ENCODE data around the gene SRPRA.

DNA sequence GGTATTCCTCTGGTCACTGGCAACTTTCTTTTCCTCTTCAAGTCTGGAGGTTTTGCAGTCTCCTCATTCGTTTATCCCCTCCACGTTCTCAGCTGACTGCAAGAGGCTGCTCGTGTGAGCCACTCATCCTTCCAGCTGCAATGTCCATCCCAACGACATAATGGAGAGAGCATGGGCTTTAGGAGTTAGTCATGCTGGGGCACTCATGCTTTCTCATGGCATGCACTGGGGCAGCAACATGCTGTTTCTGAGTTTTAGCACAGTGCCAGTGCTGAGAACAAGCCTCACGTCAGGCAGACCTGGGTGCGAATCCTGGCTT lies 42.3 kb upstream of the SRPRA start:
- TF ChIP-seq, protein P1, sequence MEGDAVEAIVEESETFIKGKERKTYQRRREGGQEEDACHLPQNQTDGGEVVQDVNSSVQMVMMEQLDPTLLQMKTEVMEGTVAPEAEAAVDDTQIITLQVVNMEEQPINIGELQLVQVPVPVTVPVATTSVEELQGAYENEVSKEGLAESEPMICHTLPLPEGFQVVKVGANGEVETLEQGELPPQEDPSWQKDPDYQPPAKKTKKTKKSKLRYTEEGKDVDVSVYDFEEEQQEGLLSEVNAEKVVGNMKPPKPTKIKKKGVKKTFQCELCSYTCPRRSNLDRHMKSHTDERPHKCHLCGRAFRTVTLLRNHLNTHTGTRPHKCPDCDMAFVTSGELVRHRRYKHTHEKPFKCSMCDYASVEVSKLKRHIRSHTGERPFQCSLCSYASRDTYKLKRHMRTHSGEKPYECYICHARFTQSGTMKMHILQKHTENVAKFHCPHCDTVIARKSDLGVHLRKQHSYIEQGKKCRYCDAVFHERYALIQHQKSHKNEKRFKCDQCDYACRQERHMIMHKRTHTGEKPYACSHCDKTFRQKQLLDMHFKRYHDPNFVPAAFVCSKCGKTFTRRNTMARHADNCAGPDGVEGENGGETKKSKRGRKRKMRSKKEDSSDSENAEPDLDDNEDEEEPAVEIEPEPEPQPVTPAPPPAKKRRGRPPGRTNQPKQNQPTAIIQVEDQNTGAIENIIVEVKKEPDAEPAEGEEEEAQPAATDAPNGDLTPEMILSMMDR (IDR thresholded peaks at IDR 0.05; ENCODE audit: poor library complexity, severe bottlenecking), result no peak
- TF ChIP-seq EZH2 (IDR thresholded peaks at IDR 0.05; ENCODE audit: borderline replicate concordance, insufficient read depth, low read length, poor library complexity, severe bottlenecking) (no peak), EP300 (conservative IDR thresholded peaks at IDR 0.05; ENCODE audit: poor library complexity, severe bottlenecking) (no peak), SMC3 (conservative IDR thresholded peaks at IDR 0.05; ENCODE audit: poor library complexity) (no peak), POLR2AphosphoS5 (IDR thresholded peaks at IDR 0.05) (no peak), MXI1 (conservative IDR thresholded peaks at IDR 0.05; ENCODE audit: poor library complexity, severe bottlenecking) (no peak), RAD21 (conservative IDR thresholded peaks at IDR 0.05) (no peak), TAF1 (IDR thresholded peaks at IDR 0.05; ENCODE audit: low read depth) (no peak)
- TF ChIP-seq, protein P2, sequence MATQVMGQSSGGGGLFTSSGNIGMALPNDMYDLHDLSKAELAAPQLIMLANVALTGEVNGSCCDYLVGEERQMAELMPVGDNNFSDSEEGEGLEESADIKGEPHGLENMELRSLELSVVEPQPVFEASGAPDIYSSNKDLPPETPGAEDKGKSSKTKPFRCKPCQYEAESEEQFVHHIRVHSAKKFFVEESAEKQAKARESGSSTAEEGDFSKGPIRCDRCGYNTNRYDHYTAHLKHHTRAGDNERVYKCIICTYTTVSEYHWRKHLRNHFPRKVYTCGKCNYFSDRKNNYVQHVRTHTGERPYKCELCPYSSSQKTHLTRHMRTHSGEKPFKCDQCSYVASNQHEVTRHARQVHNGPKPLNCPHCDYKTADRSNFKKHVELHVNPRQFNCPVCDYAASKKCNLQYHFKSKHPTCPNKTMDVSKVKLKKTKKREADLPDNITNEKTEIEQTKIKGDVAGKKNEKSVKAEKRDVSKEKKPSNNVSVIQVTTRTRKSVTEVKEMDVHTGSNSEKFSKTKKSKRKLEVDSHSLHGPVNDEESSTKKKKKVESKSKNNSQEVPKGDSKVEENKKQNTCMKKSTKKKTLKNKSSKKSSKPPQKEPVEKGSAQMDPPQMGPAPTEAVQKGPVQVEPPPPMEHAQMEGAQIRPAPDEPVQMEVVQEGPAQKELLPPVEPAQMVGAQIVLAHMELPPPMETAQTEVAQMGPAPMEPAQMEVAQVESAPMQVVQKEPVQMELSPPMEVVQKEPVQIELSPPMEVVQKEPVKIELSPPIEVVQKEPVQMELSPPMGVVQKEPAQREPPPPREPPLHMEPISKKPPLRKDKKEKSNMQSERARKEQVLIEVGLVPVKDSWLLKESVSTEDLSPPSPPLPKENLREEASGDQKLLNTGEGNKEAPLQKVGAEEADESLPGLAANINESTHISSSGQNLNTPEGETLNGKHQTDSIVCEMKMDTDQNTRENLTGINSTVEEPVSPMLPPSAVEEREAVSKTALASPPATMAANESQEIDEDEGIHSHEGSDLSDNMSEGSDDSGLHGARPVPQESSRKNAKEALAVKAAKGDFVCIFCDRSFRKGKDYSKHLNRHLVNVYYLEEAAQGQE (IDR thresholded peaks at IDR 0.05; ENCODE audit: borderline replicate concordance), result no peak
